ENCODE data around the gene BCL7A.
"Not testable (repeated sequence)": the region's sequence is repeated elsewhere in the genome, so short reads cannot be mapped to it uniquely, and the experiment has no call there.

Gene BCL7A

DNA sequence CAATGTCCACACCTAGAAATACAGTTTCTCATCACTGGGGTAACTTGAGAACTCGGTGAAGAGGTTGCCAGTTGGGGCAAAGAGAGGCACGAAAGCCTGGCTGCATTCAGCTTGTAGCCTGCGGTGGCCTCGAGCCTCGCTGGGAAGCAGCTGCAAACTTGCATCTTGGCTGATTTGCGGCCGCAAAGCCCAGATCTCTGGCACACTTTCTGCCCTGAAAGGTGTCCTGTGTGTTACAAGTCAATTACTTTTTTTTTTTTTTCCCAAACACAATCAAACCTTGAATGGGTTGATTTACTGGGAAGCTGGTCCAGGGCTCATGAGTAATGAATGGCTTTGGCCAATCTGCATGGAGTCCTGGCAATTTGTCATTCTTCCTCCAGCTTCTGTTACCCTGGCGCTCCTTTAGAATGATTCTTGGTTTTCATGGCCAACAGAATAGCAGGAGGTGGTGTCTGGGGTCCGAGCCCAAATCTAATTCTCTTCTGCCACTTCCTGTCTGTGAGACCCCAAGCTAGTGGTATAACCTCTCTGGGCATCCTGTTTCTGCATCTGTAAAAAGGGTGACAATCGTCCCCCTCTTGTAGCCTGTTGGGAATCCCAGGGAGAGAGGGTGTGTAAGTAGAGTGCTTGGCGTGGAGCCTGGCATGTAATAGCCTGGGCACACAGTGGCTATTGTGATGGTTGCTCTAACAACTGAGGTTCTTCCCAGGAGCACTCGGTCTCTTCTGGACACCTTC is 6.7 kb downstream of the BCL7A start:
- no peak for DNase-seq

DNA sequence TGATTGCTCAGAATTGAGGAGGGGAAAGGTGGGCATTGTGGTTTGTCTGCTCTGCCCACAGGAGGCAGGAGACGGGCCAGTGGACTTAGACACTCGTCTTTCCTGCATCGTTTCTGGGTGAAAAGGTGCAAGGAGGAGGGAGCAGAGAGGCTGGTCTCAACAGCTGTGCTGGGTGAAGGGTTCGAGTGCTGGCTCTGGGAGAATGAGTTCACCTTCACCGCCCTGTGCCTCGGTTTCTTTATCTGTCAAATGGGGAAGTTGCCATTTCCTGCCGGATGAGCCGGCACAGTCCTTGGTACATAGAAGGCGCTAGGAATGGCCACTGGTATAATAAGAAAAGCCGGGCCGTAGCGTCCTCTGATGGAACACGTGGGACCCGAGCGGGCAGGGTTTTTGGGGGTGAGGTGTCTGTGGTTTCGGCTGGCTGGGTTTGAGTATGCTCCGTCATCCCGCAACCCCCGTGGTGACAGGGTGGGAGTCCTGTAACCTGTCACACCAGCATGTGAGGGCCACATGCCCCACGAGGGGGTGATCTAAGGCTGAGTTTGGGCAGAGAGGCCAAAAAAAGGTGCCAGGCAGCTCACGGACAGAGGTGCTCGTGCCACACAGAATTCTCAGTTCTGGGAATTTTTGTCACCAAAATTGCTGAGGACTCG is 7.3 kb downstream of the BCL7A start:
- no peak for DNase-seq

DNA sequence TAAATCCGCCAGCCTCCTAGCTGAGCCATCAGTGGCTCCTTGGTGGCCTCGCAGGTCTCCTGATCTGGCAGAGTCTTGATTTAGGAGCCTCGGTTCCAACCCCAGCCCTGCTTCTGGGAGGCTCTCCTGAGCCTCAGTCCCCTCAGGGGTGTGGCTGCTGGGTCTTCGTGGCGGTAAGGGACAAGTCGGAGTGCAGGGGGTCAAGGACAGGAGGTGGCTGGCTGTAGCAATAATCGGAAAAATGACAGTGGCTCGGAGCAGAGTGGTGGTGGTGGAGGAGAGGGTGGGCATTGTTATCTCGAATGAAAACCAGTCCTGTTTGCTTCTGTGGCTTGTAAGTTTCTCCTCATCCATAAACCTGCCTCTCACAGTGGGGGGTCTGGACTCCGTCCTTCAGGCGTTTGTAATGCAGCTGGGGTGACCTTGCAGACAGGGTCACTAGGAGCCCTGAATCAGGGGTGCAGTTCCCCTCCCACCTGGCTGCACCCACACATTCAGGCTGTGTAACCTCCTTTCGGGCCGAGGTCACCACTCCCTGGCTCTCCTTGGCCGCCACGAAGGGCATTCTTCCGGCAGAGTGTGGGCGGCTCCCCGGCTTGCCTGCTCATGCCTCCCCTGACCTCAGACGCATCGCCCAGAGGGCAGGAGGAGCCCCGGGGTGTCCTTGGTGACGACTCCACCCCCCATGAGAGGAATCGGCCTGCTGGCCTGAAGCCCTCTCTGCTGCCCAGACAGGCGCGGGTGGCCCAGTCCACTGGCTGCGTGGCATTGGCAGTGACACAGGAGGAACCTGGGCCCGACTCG is 8.1 kb downstream of the BCL7A start:
- DNase-seq, result no peak

DNA sequence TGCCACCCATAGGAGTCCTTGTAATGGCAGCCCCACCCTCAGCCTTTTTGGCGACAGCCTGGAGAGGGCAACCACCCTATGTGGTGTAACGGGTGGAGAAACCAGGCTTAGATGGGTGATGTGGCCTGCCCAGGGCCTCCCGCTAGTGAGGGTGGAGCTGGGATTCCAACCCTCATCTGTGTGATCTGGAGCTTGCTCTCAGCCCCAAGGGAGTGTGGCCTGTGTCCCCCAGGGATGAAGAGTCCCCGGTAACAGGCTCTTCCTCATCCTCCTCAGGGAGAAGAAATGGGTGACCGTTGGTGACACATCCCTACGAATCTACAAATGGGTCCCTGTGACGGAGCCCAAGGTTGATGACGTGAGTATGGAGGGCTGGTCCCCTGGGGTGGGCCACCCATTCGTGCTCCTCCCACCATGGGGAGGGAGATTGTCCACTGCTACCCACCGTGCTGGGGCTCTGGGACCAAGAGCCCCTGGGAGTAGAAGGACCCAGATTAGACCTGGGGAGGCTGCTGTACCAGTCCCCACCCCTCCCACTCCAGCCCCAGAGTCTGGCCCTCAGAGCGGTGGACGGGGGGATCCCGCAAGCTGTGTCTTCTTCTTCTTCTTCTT is 8.8 kb downstream of the BCL7A start:
- DNase-seq, result no peak

DNA sequence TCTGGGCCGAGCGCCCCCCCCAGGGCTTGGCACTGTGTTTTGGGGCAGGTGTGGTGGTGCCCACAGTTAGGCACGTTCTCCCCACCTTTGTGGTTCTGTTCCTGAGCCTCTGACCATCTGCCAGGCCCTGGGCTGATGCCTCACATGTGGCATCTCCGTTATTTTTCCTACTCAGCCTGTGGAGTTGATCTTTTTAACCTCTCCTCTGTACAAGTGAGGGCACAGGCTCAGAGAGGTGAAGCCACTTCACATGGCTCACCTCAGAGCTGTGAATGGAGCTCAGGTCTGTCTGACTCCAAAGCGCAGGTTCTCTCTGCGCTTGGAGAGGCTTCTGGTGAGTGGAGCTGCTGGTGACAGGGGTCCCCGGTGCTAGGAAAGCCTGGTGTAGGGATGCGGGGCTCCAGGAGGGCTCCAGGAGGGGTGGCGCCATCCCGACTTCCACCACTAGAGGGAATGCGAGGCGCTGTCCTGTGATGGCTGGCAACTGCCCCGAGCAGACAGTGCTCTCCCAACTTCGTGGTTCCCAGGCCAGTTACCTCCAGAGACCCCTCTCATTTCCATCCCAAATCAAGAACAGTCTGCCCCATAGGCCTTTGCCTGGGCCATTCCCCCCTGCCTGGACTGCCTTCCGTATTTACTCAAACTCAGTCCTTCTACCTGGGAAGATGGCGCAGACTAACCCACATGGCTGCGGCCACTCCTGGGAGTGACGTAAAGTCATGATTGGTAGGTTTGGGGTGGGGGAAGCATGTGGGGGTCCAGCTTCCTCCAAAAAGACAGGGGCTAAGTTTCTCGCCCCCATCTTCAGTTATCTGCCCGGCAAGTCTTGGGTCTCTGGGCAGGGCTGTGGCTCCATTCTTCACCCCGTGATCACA is 9.9 kb downstream of the BCL7A start:
- peak; percentile 19 for DNase-seq

DNA sequence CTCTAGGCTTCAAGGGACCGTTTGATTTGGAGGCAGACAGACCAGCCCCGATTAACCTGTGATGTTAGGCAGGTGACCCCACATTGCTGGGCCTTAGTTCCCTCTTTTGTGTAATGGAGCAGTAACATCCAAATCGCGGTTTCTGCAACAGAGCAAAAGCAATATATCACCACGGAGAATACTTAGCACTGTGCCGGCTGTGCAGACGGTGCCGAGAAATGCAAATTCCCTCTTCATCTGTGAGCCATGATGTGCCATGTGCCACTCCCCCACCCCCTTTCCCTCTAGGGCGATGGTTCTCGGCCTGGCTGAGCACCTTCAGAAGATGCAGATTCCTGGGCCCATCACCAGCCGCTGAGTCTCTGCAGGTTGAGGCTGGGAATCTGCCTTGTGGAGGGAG is 10.9 kb downstream of the BCL7A start:
- DNase-seq, result no peak

DNA sequence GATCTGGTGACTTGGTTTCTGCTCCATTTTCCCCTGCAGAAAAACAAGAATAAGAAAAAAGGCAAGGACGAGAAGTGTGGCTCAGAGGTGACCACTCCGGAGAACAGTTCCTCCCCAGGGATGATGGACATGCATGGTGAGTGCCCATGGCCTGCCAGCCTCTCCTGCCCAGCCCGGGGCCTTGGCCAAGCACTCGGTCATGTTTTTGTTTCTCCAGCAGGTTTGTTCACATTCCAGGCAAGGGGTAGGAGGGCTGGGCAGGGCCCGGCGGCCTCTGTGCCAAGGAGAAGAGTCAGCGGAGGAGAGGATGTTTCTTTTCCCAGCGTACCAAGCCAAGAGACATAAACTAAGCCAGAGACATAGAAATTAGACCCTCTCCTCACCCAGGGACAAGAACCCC is 13.6 kb downstream of the BCL7A start:
- no peak for DNase-seq

DNA sequence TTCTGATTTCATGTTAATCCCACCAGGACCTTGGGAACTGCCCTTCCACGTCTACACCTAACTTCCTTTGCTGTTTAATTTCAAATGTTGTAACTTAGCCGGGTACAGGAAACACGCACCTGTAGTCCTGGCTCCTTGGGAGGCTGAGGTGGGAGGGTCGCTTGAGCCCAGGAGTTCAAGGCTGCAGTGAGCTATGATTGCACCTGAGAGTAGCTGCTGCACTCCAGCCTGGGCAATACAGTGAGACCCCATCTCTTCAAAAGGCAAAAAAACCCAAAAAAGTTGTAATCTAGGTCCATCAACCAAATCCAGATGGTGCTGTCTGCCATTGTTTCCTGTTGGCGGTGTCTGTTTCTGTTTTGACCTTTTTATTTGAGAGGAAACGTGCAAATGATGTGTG is 14.5 kb downstream of the BCL7A start:
- no peak for DNase-seq

DNA sequence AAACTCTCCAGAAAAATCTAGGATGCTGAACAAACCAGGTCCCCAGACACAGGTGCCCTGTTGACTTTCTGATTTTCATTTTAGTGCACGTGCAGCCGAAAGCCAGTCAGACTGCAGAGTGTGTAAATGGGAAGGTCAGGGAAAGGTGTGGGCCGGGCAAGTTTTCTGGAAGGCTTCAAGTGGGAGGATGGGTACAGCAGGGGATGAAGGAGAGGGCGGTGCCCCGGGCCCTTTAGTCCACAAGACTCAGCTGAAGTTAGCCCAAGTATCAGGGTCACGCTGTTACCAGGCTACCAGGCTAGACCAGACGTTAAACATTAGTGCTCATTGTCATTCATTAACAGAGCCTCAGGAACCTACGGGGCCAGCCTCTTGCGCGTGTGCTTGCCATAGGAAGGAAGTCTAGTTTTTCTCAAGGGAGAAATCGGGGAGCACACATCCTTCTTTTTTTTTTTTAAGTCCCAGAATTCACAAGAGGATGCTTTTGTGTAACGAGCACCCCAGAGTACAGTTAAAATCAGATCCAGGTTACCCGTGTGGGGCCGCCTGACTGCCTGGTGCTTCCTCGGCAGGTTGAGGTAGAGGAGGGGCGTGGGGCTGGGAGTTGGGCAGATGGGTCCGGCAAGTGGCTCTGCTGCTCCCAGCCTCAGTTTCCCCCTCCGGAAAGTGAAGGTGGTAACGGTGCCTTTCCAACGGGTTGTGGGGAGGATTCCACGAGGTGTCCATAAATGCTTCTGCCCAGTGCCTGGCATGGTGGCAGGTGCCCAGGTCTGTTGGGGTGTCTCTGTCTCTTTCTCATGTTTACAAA is 19.1 kb downstream of the BCL7A start:
- DNase-seq, result no peak

DNA sequence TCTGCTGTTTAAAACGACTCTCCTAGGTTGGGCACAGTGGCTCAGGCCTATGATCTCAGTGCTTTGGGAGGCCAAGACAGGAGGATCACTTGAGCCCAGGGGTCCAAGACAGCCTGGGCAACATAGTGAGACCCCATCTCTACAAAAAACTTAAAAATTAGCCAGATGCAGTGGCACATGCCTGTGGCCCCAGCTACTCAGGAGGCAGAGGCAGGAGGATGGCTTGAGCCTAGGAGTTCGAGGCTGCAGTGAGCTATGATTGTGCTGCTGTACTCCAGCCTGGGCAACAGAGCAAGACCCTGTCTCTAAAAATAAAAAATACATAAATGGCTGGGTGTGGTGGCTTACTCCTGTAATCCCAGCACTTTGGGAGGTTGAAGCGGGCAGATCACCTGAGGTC is 19.8 kb downstream of the BCL7A start:
- DNase-seq, result not testable (repeated sequence)

DNA sequence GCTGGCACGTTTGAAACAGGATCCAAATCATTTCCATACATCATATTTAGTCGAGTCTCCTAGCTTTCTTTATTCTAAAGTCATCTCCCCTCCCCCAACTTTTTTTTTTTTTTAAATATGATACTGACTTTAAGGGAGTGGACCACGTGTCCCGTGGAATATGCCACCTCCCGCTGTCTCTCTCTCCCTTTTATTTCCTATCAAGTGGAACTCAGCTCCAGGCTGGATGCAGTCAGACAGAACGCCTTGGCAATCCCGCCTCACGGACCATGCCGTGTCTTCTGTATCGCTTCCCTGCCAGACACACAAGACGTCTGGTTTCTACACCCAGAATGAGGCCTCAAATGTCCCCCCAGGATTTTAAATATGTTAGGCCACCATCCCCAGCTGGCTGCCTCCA is 21.2 kb downstream of the BCL7A start:
- no peak for DNase-seq

DNA sequence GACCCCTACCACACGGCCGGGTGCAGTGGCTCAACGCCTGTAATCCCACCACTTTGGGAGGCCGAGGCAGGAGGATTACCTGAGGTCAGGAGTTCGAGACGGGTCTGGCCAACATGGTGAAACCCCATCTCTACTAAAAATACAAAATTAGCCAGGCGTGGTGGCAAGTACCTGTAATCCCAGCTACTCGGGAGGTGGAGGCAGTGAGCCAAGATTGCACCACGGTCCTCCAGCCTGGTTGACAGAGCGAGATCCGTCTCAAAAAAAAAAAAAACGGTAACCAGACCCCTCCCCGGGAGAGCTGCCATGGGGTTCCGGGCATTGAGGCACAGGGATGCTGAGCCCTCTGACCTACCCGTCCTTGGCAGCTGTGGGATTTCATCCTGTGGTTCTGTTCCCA is 21.8 kb downstream of the BCL7A start:
- DNase-seq, result no peak

DNA sequence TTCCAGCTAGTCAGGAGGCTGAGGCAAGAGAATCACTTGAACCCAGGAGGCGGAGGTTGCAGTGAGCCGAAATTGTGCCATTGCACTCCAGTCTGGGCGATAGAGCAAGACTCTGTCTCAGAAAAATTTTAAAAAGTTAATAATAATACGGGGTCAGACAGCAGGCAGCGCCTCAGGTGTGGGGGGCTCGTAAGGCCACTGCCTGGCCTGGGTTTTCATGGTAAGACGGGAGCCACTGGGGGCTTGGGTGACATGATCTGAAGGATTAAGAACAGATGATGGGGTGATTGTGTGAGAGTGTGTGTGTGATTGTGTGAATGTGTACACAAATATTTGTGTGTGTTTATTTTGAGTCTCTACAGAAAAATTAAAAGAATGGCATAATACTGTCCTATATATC is 23.6 kb downstream of the BCL7A start:
- DNase-seq, result no peak

DNA sequence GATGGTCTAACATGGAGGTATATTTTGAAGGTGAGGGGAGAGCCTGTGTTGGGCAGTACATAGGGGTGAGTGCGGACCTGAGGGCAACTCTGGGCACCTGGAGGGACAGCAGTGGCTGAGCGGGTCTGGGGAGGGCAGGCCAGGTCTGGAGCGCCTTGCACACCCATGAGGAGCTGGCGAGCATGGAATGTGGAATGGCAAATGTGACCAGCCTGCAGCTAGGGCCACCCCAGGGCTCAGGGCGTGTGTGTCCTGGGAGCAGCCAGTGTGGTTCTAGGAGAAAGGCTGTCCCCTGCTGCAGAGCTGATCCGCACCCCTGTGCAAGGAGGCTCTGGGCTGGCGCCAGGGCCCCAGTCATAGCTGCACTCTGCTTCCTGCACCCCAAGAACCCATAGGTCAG is 24.5 kb downstream of the BCL7A start:
- no peak for DNase-seq

DNA sequence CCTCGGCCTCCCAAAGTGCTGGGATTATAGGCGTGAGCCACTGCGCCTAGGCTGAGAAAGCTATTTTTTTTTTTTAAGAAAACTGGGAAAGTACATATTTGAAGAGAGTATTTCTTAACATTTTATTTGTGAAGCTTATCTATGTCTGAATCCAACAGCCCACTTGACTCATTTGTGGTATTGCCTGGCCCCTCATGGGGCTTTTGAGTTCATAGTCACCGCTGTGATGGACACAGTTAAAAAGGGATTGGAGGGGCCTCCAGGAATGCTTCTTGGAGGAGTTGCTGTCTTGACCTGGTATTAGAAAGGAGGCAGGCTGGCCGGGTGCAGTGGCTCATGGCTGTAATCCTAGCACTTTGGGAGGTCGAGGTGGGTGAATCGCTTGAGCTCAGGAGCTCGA is 26.5 kb downstream of the BCL7A start:
- peak; percentile 24 for DNase-seq

DNA sequence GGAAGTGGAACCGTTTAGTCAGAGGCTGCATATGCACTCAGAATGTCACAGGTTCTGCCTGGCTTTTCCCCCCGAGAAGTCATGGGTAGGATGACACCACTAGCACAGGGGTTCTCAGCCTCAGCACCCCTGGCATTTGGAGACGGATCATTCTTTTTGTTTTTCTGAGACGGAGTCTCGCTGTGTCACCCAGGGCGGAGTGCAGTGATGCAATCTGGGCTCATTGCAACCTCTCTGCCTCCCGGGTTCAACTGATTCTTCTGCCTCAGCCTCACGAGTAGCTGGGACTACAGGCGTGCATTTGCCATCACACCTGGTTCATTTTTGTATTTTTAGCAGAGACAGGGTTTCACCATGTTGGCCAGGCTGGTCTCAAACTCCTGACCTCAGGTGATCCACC is 28.1 kb downstream of the BCL7A start:
- no peak for DNase-seq

DNA sequence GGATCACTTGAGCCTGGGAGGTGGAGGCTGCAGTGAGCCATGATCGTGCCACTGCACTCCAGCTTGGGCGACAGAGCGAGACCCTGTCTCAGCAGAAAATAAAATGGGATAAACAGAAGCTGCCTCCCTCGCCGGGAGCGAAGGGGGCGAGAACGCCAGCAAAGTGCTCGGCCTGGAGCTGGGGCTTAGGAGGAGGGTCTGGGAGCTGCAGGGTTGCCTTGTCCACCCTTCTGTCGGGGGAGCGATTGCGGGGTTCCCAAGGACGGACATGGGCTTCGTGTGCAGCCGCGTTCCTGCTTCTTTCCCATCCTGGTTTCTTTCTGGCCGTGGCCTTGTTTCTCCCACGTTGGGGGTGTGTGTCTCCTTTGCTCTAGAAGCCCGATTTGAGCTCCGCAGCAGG is 29.0 kb downstream of the BCL7A start:
- DNase-seq, result no peak

DNA sequence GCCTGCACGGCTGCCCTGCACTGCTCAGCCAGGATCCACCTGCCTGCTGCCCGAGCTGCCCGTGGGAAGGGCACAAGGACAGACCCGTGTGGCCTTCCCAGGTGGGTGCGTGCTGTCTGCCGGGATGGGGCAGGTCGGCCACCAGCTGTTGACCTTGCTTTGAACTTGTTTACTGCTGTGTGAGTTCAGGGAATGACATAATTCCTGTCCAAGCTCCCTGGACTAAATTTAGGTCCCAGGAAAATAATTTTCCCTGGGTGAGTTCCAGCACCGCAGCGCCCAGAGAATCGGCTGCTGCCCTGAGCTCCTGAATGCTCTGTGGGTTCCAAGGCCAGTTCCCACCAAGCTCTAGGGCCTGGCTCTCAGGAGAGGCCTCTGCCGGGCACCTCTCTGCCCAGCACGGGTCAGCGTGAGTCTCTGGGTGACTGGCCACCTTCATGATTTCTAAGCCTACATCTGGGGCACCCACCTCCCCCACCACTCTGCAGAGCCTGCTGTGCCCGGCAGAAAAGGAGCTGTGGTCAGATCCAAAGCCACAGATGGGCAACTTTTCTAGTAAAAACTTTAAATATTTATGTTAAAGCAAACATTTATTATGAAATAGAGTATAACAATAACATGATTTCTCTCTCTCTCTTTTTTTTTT is 29.7 kb downstream of the BCL7A start:
- no peak for DNase-seq

DNA sequence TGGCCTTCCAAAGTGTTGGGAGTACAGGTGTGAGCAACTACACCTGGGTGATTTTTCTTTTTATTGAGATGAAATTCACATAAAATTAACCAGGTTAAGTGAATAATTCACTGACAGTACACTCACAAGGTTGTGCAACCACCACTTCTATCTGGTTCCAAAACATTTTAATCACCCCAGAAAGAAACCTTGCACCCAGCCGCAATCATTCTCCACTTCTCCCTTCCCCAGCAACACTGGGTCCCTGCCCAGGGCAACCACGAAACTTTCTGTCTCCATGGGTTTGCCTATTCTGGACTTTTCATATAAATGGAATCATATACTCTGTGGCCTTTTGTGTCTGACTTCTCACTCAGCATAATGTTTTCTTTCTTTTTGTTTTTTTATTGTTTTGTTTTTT is 30.6 kb downstream of the BCL7A start:
- no peak for DNase-seq

DNA sequence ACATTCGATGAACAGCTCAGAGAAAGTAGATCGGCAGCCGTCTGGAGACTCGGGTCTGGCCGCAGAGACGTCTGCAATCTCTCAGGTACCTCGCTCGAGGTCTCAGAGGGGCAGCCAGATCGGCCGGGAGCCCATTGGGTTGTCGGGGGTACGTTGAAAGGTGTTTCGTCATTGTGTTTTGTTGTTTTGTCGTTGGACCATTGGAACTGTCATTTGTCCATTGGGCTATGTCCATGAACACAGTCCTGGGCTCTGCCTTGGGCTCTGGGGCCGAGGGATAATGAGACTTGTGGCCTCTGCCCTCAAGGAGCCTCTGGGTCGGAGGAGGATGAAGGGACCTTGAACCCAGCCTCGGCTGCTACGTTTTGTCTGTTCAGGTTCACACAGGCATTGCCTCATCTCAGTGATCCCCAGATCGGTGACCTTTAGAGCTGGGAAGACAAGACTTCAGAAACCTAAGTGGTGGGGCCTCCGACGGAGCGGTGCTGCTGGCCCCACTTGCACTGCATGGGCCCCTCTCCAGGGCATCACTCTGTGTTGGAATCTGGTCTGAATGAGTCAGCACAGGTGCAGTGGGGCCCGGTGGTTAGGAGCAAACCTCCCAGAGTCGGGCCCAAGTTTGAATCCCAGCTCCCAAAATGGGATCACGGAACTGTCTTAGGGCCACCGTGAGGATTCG is 33.3 kb downstream of the BCL7A start:
- no peak for DNase-seq
